Esophagus squamous epithelium (tissue), 4 donors: Measurements from ENCODE around the gene LTB4R2.

Experiments
- CTCF ChIP-seq, 6 experiments: fragments of 450-650 bp in 4 of 6; fragments of 200-600 bp in 2 of 6; sonication (generic) in 2 of 6; IDR thresholded peaks; one replicate each; pipeline ENCODE4 v1.5.1; 2016 to 2019; ENCODE audit warnings: antibody characterized with exemption in 6 of 6, mild to moderate bottlenecking in 4 of 6, moderate library complexity in 4 of 6
- POLR2A ChIP-seq, 4 donors: fragments of 450-650 bp; IDR thresholded peaks; one replicate each; pipeline ENCODE4 v1.6.1; 2017; ENCODE audit warnings: antibody characterized with exemption in 4 of 4, mild to moderate bottlenecking in 4 of 4, moderate library complexity in 3 of 4

GRCh38 chr14:24339284-24340151 lies 29.6 kb downstream of the LTB4R2 start, which contains the start of gene RIPK3:
- TF ChIP-seq CTCF (IDR thresholded peaks at IDR 0.05) (no peak), POLR2A (IDR thresholded peaks at IDR 0.05) (peak in 1 of 4 donors; percentile 47)
